ENCODE data around the gene VTA1.

GRCh38 chr6:142153196-142153595 lies 6.1 kb downstream of the VTA1 start:
- TF ChIP-seq POLR2A (IDR thresholded peaks at IDR 0.05; ENCODE audit: low read depth) (no peak), CTCF (IDR thresholded peaks at IDR 0.05) (no peak), POLR2AphosphoS5 (IDR thresholded peaks at IDR 0.05) (no peak)

Data from esophagus muscularis mucosa (tissue), 3 donors.